ENCODE measurements around the gene SH3YL1. TPM values are rescaled to one million over a fixed set of nuclear protein-coding genes. Genes with fewer than 3 reads are reported as not detected.

Gene SH3YL1
- total RNA-seq, 1 donor from 2014 or later: 25.1 TPM

- no peak overlapping the region for H3K27ac ChIP-seq (ENCODE audit: low read depth, low read length)
- H3K9me3 ChIP-seq (ENCODE audit: control insufficient read depth in 3 of 3, low read length in 3 of 3): no peaks in the 10 kb centered on the region
- no peak overlapping the region for H3K9ac ChIP-seq (ENCODE audit: low read depth in 1 of 3, low read length in 3 of 3)
- H3K36me3 ChIP-seq (ENCODE audit: control insufficient read depth in 3 of 3, insufficient read depth in 3 of 3, low read length in 3 of 3): no peaks in the 10 kb centered on the region
- no peaks in the 10 kb centered on the region for H3K4me1 ChIP-seq (ENCODE audit: control insufficient read depth in 3 of 3, insufficient read depth in 3 of 3, low read length in 3 of 3)
- peaks cover 0 to 2% (median 0%) of the 10 kb centered on the region in 3 donors for H3K27me3 ChIP-seq (ENCODE audit: control insufficient read depth in 3 of 3, insufficient read depth in 3 of 3, low read length in 3 of 3)
- no peak overlapping the region for H3K4me3 ChIP-seq (ENCODE audit: low read length in 3 of 3)
Observed at GRCh38 chr2:191311-192190, 72.3 kb downstream of the SH3YL1 start.

- H3K27ac ChIP-seq (ENCODE audit: low read depth, low read length): no peak overlapping the region
- peaks cover 0 to 2% (median 0%) of the 10 kb centered on the region in 3 donors for H3K27me3 ChIP-seq (ENCODE audit: control insufficient read depth in 3 of 3, insufficient read depth in 3 of 3, low read length in 3 of 3)
- no peaks in the 10 kb centered on the region for H3K36me3 ChIP-seq (ENCODE audit: control insufficient read depth in 3 of 3, insufficient read depth in 3 of 3, low read length in 3 of 3)
- H3K9ac ChIP-seq (ENCODE audit: low read depth in 1 of 3, low read length in 3 of 3): no peak overlapping the region
- H3K4me1 ChIP-seq (ENCODE audit: control insufficient read depth in 3 of 3, insufficient read depth in 3 of 3, low read length in 3 of 3): no peaks in the 10 kb centered on the region
- no peaks in the 10 kb centered on the region for H3K9me3 ChIP-seq (ENCODE audit: control insufficient read depth in 3 of 3, low read length in 3 of 3)
- no peak overlapping the region for H3K4me3 ChIP-seq (ENCODE audit: low read length in 3 of 3)
Observed at GRCh38 chr2:187825-188224, 76.0 kb downstream of the SH3YL1 start.

- Histone ChIP-seq H3K36me3 (ENCODE audit: control insufficient read depth in 3 of 3, insufficient read depth in 3 of 3, low read length in 3 of 3) (no peaks in the 10 kb centered on the region), H3K4me3 (ENCODE audit: low read length in 3 of 3) (no peak overlapping the region), H3K9me3 (ENCODE audit: control insufficient read depth in 3 of 3, low read length in 3 of 3) (no peaks in the 10 kb centered on the region), H3K4me1 (ENCODE audit: control insufficient read depth in 3 of 3, insufficient read depth in 3 of 3, low read length in 3 of 3) (no peaks in the 10 kb centered on the region), H3K9ac (ENCODE audit: low read depth in 1 of 3, low read length in 3 of 3) (no peak overlapping the region), H3K27ac (ENCODE audit: low read depth, low read length) (no peak overlapping the region), H3K27me3 (ENCODE audit: control insufficient read depth in 3 of 3, insufficient read depth in 3 of 3, low read length in 3 of 3) (peaks cover 0 to 2% (median 0%) of the 10 kb centered on the region in 3 donors)
Observed at GRCh38 chr2:185221-185620, 78.6 kb downstream of the SH3YL1 start.

- Histone ChIP-seq H3K36me3 (ENCODE audit: control insufficient read depth in 3 of 3, insufficient read depth in 3 of 3, low read length in 3 of 3) (no peaks in the 10 kb centered on the region), H3K9me3 (ENCODE audit: control insufficient read depth in 3 of 3, low read length in 3 of 3) (no peaks in the 10 kb centered on the region), H3K4me3 (ENCODE audit: low read length in 3 of 3) (no peak overlapping the region), H3K27me3 (ENCODE audit: control insufficient read depth in 3 of 3, insufficient read depth in 3 of 3, low read length in 3 of 3) (peaks cover 0 to 1% (median 0%) of the 10 kb centered on the region in 3 donors), H3K9ac (ENCODE audit: low read depth in 1 of 3, low read length in 3 of 3) (no peak overlapping the region), H3K27ac (ENCODE audit: low read depth, low read length) (no peak overlapping the region), H3K4me1 (ENCODE audit: control insufficient read depth in 3 of 3, insufficient read depth in 3 of 3, low read length in 3 of 3) (no peaks in the 10 kb centered on the region)
Observed at GRCh38 chr2:184695-185094, 79.1 kb downstream of the SH3YL1 start.

GRCh38 chr2:182509-183122, 81.2 kb downstream of the SH3YL1 start:
- H3K4me1 ChIP-seq (ENCODE audit: control insufficient read depth in 3 of 3, insufficient read depth in 3 of 3, low read length in 3 of 3): no peaks in the 10 kb centered on the region
- H3K9ac ChIP-seq (ENCODE audit: low read depth in 1 of 3, low read length in 3 of 3): no peak overlapping the region
- H3K9me3 ChIP-seq (ENCODE audit: control insufficient read depth in 3 of 3, low read length in 3 of 3): no peaks in the 10 kb centered on the region
- H3K36me3 ChIP-seq (ENCODE audit: control insufficient read depth in 3 of 3, insufficient read depth in 3 of 3, low read length in 3 of 3): no peaks in the 10 kb centered on the region
- no peak overlapping the region for H3K4me3 ChIP-seq (ENCODE audit: low read length in 3 of 3)
- H3K27ac ChIP-seq (ENCODE audit: low read depth, low read length): no peak overlapping the region
- peaks cover 0 to 3% (median 0%) of the 10 kb centered on the region in 3 donors for H3K27me3 ChIP-seq (ENCODE audit: control insufficient read depth in 3 of 3, insufficient read depth in 3 of 3, low read length in 3 of 3)

- H3K36me3 ChIP-seq (ENCODE audit: control insufficient read depth in 3 of 3, insufficient read depth in 3 of 3, low read length in 3 of 3): no peaks in the 10 kb centered on the region
- H3K27me3 ChIP-seq (ENCODE audit: control insufficient read depth in 3 of 3, insufficient read depth in 3 of 3, low read length in 3 of 3): peaks cover 2 to 4% (median 3%) of the 10 kb centered on the region in 3 donors
- no peaks in the 10 kb centered on the region for H3K9me3 ChIP-seq (ENCODE audit: control insufficient read depth in 3 of 3, low read length in 3 of 3)
- no peak overlapping the region for H3K4me3 ChIP-seq (ENCODE audit: low read length in 3 of 3)
- H3K9ac ChIP-seq (ENCODE audit: low read depth in 1 of 3, low read length in 3 of 3): no peak overlapping the region
- no peaks in the 10 kb centered on the region for H3K4me1 ChIP-seq (ENCODE audit: control insufficient read depth in 3 of 3, insufficient read depth in 3 of 3, low read length in 3 of 3)
- H3K27ac ChIP-seq (ENCODE audit: low read depth, low read length): no peak overlapping the region
Observed at GRCh38 chr2:180311-180710, 83.5 kb downstream of the SH3YL1 start.

- Histone ChIP-seq H3K27me3 (ENCODE audit: control insufficient read depth in 3 of 3, insufficient read depth in 3 of 3, low read length in 3 of 3) (peaks cover 3 to 4% (median 4%) of the 10 kb centered on the region in 3 donors), H3K27ac (ENCODE audit: low read depth, low read length) (no peak overlapping the region), H3K36me3 (ENCODE audit: control insufficient read depth in 3 of 3, insufficient read depth in 3 of 3, low read length in 3 of 3) (no peaks in the 10 kb centered on the region), H3K9ac (ENCODE audit: low read depth in 1 of 3, low read length in 3 of 3) (no peak overlapping the region), H3K4me1 (ENCODE audit: control insufficient read depth in 3 of 3, insufficient read depth in 3 of 3, low read length in 3 of 3) (no peaks in the 10 kb centered on the region), H3K4me3 (ENCODE audit: low read length in 3 of 3) (no peak overlapping the region), H3K9me3 (ENCODE audit: control insufficient read depth in 3 of 3, low read length in 3 of 3) (no peaks in the 10 kb centered on the region)
Observed at GRCh38 chr2:179886-180285, 83.9 kb downstream of the SH3YL1 start.

GRCh38 chr2:177733-178132, 86.1 kb downstream of the SH3YL1 start:
- Histone ChIP-seq H3K27ac (ENCODE audit: low read depth, low read length) (no peak overlapping the region), H3K36me3 (ENCODE audit: control insufficient read depth in 3 of 3, insufficient read depth in 3 of 3, low read length in 3 of 3) (no peaks in the 10 kb centered on the region), H3K4me3 (ENCODE audit: low read length in 3 of 3) (no peak overlapping the region), H3K9me3 (ENCODE audit: control insufficient read depth in 3 of 3, low read length in 3 of 3) (no peaks in the 10 kb centered on the region), H3K27me3 (ENCODE audit: control insufficient read depth in 3 of 3, insufficient read depth in 3 of 3, low read length in 3 of 3) (peaks cover 3 to 4% (median 4%) of the 10 kb centered on the region in 3 donors), H3K4me1 (ENCODE audit: control insufficient read depth in 3 of 3, insufficient read depth in 3 of 3, low read length in 3 of 3) (no peaks in the 10 kb centered on the region), H3K9ac (ENCODE audit: low read depth in 1 of 3, low read length in 3 of 3) (no peak overlapping the region)

- H3K9me3 ChIP-seq (ENCODE audit: control insufficient read depth in 3 of 3, low read length in 3 of 3): no peaks in the 10 kb centered on the region
- no peak overlapping the region for H3K27ac ChIP-seq (ENCODE audit: low read depth, low read length)
- no peaks in the 10 kb centered on the region for H3K36me3 ChIP-seq (ENCODE audit: control insufficient read depth in 3 of 3, insufficient read depth in 3 of 3, low read length in 3 of 3)
- peaks cover 3 to 4% (median 4%) of the 10 kb centered on the region in 3 donors for H3K27me3 ChIP-seq (ENCODE audit: control insufficient read depth in 3 of 3, insufficient read depth in 3 of 3, low read length in 3 of 3)
- H3K4me3 ChIP-seq (ENCODE audit: low read length in 3 of 3): no peak overlapping the region
- no peak overlapping the region for H3K9ac ChIP-seq (ENCODE audit: low read depth in 1 of 3, low read length in 3 of 3)
- no peaks in the 10 kb centered on the region for H3K4me1 ChIP-seq (ENCODE audit: control insufficient read depth in 3 of 3, insufficient read depth in 3 of 3, low read length in 3 of 3)
Observed at GRCh38 chr2:176917-177316, 86.9 kb downstream of the SH3YL1 start.
